HG03354 (cell line): ENCODE data around the gene WNT1.
A peak's percentile ranks its signal among the peaks of the same experiment; 100 is the strongest.

ENCODE experiments used
- ATAC-seq: cut with Tn5 transposase; IDR thresholded peaks from one replicate; pipeline ENCODE4 v1.9.1; 2021; ENCODE audit warnings: mild to moderate bottlenecking; ENCODE audit not compliant: unreplicated experiment, poor library complexity, severe bottlenecking

Gene WNT1

DNA sequence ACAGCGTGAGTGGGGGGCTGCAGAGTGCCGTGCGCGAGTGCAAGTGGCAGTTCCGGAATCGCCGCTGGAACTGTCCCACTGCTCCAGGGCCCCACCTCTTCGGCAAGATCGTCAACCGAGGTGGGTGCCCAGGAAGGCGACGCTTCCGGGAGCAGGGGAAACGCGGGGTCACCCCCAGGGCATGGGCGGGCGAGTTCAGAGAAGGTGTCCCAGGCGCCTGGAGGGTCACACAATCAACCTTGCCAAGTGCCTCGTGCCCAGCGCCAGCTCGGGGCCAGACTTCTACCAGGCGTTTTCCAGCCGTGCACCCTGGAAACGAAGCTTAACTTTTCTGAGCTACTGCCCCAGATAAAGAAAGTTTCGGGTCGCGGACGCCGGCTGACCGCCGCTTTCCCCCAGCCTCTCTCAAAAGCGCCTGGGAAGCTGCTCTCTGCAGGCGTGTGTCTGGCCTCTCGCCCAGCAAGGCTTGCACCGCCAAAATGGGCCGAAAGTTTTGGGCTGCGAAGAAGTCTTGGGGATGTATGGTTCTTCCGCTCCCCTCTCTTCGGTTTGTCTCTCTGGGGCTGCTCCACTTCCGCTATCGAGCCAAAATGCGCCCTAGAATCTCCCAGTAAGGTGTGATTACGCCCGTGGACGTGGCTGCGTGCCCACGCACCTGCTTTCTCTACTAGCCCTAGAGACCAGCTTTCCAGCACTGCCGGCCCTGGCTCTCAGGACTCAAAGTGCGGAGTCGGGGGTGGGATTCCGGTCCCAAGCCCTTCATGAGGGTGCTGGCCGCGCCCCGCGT is 1.7 kb downstream of the WNT1 start:
- ATAC-seq = no peak

GRCh38 chr12:48980389-48980952 is 2.3 kb downstream of the WNT1 start:
- ATAC-seq = no peak

DNA sequence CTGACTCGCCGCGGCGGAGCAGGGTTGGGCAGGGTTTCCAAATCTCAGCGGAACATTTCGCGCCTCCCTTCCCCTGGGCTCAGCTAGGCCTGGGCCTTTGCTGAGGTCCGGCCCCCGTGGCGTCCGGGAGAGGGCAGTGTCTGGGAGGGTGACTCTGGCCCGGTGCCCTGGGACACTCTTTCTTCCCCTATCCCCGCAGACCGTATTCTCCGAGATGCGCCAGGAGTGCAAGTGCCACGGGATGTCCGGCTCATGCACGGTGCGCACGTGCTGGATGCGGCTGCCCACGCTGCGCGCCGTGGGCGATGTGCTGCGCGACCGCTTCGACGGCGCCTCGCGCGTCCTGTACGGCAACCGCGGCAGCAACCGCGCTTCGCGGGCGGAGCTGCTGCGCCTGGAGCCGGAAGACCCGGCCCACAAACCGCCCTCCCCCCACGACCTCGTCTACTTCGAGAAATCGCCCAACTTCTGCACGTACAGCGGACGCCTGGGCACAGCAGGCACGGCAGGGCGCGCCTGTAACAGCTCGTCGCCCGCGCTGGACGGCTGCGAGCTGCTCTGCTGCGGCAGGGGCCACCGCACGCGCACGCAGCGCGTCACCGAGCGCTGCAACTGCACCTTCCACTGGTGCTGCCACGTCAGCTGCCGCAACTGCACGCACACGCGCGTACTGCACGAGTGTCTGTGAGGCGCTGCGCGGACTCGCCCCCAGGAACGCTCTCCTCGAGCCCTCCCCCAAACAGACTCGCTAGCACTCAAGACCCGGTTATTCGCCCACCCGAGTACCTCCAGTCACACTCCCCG is 3.0 kb downstream of the WNT1 start:
- ATAC-seq = no peak

DNA sequence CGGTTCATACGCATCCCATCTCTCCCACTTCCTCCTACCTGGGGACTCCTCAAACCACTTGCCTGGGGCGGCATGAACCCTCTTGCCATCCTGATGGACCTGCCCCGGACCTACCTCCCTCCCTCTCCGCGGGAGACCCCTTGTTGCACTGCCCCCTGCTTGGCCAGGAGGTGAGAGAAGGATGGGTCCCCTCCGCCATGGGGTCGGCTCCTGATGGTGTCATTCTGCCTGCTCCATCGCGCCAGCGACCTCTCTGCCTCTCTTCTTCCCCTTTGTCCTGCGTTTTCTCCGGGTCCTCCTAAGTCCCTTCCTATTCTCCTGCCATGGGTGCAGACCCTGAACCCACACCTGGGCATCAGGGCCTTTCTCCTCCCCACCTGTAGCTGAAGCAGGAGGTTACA is 3.6 kb downstream of the WNT1 start:
- no peak for ATAC-seq

GRCh38 chr12:48982397-48983080 is 4.4 kb downstream of the WNT1 start:
- no peak for ATAC-seq

- no peak for ATAC-seq
These were observed 7.4 kb downstream of the WNT1 start for GRCh38 chr12:48985475-48985897.

- ATAC-seq = no peak
These were observed 7.8 kb downstream of the WNT1 start for GRCh38 chr12:48985901-48986300.

- no peak for ATAC-seq
These were observed 8.7 kb downstream of the WNT1 start for GRCh38 chr12:48986720-48987291.

DNA sequence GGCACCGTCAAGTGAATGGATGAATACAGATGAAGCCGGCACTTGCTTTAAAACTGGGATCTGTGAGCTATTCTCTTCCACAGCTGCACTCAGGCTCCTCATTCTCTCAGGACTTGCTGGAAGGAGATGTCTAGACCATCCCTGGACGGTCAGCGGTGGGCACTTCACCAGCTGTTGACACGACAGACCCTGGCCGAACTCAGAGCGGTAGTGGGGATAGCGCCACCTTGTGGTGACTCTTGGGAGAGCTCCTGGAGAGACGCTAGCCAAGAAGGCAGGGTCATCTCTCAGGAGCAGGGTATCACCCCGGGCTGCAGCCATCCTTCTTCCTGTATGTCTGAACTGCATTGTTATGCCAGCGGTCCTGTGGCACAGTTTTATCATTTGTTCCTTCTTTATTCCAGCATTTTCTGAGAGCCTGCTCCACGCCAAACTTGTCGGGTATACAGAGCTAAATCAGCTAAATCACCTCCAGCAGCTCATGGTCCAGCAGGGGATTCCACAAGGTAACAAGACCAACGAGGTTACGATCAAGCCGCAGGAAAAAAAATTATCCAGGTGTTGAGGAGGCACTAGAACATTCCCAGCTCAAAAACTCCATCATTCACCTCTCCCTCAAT is 10.0 kb downstream of the WNT1 start:
- ATAC-seq = no peak

DNA sequence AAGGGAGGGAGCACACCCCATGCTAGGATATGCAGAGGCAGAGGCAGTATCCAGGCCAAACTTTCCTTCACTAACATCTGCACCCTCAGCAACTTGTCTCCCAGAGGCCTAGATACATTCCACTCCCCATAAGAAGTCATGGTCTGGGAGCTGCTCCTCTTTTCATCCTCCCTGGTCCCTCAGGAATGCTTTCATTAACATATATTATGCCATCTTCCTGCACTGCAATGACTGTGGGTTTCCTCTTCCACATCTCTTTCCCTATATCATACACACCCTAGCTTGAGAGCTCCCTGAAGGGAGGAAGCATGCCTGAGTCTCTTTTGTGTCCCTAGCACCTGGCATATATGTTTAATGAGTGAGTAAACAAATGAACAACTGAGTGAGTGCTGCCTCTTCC is 12.4 kb downstream of the WNT1 start:
- ATAC-seq = no peak

- no peak for ATAC-seq
These were observed 13.3 kb downstream of the WNT1 start for GRCh38 chr12:48991247-48992050.

GRCh38 chr12:48993787-48994186 is 15.7 kb downstream of the WNT1 start:
- no peak for ATAC-seq

DNA sequence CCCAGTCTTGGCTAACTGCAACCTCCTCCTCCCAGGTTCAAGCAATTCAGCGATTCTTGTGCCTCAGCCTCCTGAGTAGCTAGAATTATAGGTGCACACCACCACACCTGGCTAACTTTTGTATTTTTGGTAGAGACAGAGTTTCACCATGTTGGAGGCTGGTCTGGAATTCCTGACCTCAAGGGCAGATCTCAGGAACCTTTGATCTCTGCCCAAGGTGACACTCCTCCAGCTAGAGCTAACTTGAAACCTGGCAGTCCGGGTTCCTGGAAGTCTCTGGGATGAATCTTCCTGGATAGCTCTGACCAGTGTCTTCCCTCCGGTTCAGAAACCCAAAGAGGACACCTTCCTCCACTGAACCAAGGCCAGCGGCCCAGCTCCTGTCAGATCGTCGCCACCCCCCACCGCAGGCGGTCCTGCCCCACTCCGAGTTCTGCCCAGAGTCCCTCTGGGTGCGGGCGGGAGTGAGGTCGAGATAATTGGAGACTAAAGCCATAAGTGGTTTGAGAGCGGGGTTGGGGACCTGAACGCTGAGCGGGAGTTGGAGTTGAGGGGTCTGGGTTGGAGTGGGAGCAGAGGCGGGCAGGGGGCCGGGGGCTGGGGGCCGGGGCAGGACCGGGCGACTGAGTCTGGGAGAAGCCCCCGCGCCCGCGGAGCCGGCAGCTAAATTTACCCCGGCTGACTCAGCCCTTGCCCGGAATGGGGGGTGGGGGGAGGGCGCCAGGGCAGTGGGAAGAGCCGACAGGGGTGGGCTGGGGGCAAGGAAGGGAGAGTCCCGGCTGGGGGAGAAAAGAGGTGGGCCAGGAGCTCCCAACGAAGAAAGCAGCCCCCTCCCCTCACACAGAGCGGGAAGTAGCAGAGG is 16.3 kb downstream of the WNT1 start:
- ATAC-seq = no peak

DNA sequence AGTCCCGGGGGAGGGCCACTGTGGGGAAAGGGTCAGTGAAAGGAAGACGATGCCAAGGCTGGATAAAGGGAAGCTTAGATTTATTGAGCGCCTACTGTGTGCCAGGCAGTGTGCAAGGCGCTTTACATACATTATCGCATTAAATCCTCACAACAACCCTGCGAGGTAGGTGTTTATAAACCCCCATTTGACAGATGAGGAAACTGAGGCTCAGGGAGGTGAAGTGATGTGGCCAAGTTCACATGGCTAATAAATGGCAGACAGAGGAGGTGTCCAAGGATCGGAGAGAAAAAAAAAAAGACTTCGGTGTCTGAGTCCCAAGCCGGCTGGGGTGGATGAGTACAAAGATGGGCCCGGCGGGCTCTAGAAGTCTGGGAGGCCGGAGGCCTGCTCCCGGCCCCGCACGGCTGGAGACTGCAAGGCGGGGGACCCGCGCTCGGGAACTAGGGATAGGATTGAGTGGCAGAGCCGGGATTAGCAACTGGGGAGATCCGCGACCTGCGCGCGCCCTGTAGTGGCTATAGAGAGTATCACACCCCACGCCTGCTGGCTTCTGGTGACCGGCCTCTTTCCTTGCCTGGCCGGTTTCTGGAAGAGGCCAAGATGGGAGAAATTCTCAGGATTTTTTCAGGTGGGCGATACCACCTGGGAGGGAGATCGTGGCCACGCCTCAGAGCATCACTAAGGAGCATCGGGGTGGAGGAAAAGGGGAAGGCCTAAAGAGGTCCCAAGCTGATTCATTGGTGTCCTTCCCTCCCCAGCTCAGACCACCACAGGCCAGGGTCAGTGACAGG is 17.2 kb downstream of the WNT1 start:
- peak; percentile 32 for ATAC-seq

DNA sequence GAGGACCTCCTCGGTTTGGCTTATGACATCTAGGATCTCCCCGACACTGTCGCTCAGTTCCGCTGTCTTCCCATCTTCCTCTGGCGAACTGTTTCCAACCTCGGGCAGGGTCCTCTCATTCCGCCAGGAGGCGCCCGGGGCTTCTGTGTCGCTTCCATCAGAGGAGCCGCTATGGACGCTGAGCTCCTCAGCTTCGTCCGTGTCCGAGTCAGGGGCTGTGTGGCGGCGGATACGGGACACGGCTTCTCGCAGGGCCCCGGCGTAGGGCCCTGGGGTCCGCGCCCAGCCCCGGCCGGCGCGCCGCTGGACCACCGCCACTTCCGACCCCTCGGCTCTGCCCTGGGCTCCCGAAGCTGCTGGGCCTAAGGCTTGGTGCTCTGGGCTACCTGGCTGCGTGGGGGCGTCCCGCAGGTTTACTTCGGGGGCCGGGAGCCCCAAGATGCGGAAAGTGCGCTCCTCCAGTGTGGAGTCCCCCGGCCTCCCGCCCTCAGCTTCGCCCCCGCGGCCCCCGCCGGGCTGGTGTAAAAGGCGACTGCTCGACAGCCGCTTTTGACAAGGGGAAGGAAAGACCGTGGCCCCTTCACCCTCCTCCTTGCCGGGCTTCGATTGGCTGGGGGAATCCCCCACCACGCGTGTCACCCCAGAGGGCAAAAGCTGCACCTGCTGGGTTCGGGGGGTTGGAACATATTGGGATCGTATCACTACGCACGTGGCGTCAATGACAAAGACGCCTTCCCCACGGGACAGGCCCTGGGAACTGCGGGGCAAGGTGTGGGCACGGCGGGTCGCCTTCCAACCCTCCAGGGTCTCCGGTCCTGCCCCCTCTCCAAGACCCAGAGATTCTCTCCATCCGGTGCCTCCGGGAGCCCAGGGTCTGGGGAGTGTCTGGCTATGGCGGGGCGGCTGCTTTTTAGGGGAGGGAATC is 18.9 kb downstream of the WNT1 start:
- no peak for ATAC-seq
